NK-92 (cell line): ENCODE data around the gene CADM2.
"Not testable (repeated sequence)": the region's sequence is repeated elsewhere in the genome, so short reads cannot be mapped to it uniquely, and the experiment has no call there.

ENCODE experiments used
- DNase-seq: peaks from one replicate; lab custom pipeline; 2025; ENCODE audit not compliant: unreplicated experiment; lab: John Stamatoyannopoulos, UW

The CADM2 gene

DNA sequence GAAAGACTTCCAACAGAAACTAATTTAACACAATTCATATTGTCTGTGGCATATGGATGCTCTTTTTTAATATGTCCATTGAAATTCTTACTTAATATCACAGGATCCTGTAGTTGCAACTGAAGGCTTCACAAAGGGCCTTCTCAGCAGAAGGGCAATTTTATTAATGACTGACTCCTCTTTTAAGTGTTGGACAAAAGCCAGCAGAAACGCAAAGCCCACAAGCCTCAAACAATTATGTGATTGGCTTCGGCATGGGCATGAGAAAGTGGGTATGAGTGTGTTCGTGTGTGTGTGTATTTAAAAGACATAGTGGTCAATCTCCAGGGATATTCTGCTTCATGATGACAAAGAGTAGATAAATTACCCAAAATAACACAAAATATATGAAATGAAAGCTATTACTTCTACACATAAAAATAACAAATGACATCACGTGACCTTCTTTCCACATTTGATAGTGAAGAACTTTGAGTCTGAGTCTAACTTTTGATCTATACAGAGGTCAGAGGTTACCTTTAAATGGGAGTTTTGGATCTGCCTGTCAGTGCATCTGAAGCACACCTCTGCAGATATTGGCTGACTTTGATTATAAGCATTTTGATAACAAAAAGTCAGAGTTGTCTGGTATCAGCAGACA is 496.9 kb downstream of the CADM2 start:
- no peak for DNase-seq

- DNase-seq = no peak
Observed at GRCh38 chr3:85474241-85474640, 515.5 kb downstream of the CADM2 start.

DNA sequence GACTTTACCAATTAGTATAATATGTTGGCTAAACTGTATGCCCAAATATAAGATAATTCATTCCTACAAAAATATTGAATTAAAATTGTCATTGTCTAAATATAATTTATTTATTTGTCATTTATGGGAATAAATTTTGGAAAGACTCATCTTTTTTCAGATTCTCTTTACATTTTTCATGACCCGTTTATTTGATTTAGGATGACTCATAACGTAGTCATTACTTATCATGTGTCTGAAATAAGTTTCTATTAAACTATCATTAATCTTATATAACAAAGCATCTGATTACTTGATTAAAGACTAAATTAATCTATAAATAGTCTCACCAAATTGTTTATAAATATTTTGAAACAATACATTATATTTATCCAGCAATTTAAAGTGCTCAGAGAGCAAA is 516.6 kb downstream of the CADM2 start:
- DNase-seq = no peak

DNA sequence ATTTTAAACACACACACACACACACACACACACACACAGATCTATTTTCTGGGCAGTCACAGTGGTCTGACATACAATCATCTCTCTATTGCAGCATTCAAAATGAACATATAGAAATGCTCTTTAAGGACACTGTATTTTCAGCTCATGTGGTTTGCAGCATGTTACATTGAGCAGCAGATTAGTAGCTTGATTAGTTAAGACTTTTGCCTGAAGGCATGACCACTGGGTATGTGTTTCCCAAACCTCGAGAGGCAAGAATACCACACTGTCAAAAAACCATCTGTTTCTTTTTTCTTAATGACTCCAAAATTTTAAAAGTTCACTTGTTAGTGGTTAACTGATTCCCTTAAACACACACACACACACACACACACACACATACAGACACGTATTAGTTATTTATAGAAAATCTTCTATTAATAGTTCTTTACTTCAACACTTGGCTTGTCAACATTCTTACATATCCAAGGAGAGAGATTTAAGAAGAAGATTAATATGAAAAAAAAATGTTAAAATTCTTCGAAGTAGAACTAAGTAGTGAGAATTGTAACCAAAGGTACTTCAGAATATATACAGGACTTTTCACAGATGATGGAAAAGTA is 518.2 kb downstream of the CADM2 start:
- no peak for DNase-seq

GRCh38 chr3:85481411-85482212 is 522.8 kb downstream of the CADM2 start:
- DNase-seq = no peak

- DNase-seq = no peak
Observed at GRCh38 chr3:85482213-85482490, 523.4 kb downstream of the CADM2 start.

- DNase-seq = no peak
Observed at GRCh38 chr3:85483986-85484385, 525.2 kb downstream of the CADM2 start.

- no peak for DNase-seq
Observed at GRCh38 chr3:85487375-85487774, 528.6 kb downstream of the CADM2 start.

DNA sequence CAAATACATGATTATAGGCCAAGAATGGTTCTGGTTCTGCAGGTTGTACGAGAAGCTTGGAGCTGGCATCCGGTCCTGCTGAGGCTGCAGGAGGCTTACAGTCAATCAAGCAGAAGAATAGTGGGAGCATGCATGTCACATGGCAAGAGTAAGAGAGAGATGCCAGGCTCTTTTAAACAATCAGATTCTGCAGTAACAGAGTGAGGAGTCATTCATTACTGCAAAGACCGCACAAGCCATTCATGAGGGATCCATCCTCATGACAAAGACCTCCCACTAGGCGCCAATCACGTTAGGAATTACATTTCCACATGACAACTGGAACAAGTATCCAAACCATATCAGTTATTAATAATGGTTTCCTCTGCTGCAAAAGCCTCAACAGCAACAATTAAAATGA is 536.8 kb downstream of the CADM2 start:
- DNase-seq = no peak

- no peak for DNase-seq
Observed at GRCh38 chr3:85498177-85498576, 539.4 kb downstream of the CADM2 start.

DNA sequence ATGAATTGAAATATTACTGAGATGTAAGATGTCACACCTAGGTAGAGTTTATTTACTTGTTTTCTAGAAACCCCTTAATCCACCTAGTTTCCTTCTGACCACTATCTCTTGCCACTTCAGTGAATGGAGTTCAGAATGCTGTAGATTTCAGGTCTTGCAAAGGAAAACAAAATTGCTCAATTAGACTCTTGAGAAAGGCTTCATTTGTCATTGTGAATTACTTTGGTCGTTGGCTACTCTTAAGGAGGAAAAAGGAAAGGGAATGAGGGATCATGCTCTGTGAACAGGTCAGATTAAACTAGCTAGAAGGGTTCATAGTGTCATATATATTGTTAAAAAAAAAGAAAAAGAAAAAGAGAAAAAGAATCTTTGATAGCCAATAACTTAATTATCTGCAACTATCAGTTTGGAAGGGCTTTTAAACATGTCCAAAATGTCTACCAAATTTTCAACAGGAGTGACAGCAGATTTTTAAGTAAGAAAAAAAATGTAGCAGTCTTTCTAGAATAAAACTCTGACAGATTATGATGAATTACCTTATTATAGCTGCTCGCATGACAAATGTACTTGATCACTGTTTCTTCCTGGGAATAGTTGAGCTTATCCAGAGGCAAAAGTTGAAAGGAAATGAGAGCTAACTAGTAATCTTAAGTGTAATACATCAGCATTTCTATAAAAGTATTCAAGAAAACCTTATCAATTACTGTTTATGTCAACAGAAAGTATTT is 543.5 kb downstream of the CADM2 start:
- DNase-seq = no peak

- not testable (repeated sequence) for DNase-seq
Observed at GRCh38 chr3:85504129-85504784, 545.5 kb downstream of the CADM2 start.

GRCh38 chr3:85504785-85505511 is 546.2 kb downstream of the CADM2 start:
- DNase-seq = not testable (repeated sequence)

- DNase-seq = not testable (repeated sequence)
Observed at GRCh38 chr3:85507052-85507451, 548.3 kb downstream of the CADM2 start.

DNA sequence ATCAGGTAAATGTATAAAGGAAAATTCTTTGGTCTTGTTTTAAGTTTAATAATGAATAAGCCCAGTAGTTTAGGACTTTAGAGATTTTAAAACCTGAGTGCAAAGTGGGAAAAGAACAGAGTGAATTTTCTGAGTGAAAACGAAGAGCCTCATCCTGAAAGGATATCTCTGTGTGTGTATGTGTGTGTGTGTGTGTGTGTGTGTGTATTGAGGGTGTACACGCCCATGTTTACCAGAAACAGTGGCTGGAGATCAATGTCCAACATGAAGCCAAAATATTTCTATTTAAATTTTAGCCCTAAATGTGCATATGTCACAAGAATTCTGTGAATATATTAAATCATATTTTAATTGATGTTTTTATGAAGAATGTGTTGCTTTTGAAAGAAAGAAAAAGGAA is 549.9 kb downstream of the CADM2 start:
- no peak for DNase-seq

DNA sequence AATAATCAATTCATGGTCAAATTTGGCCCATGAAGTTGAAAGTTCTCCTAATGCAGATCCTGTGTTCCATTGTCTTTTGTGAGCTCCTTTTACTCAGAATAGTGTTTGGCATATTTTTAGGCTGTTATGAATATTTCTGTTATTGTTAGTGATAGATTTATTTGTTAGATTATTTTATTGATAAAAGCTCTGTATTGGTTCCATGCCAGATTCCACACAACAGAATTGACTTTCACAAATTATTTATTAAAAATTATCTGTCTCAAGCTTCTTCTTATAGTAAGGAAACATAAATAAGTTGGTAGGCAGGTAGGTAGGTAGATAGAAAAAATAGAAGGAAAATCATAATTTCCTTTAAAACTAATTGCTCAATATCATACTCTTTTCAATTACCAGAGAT is 557.4 kb downstream of the CADM2 start:
- DNase-seq = no peak

DNA sequence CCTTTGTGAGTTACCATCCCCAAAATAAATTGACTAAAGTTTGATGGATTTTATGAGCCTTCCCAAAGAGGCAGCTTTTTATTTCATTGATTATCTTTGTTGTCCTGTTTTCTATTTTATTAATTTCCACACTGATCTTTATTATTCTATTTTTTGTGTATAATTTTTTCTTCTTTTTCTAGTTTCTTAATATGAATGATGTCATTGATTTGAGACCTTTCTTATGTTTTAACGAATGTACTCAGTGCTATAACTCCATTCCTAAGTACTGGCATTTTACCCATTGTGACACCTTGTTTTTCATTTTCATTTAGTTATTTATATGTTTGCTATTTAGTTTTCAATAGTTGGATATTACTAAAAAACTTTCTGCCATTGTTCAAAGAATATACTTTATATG is 565.3 kb downstream of the CADM2 start:
- DNase-seq = no peak

GRCh38 chr3:85525264-85525663 is 566.5 kb downstream of the CADM2 start:
- DNase-seq = no peak

- DNase-seq = no peak
Observed at GRCh38 chr3:85533586-85533985, 574.8 kb downstream of the CADM2 start.

- DNase-seq = no peak
Observed at GRCh38 chr3:85535517-85535916, 576.7 kb downstream of the CADM2 start.

- no peak for DNase-seq
Observed at GRCh38 chr3:85539232-85539631, 580.4 kb downstream of the CADM2 start.
